MM.1S (cell line): ENCODE data around the gene RND3.

Experiments used
- DNase-seq: peaks from one replicate; pipeline ENCODE4 v3.0.0-alpha.2; 2015
- H2AFZ ChIP-seq: fragments of 300-600 bp; sonication (generic); 2 replicates; pipeline ENCODE4 v1.6.0; 2016; ENCODE audit warnings: antibody characterized with exemption, low read length
- H3F3A ChIP-seq: fragments of 300-600 bp; sonication (generic); 2 replicates; pipeline ENCODE4 v1.6.1; 2016; ENCODE audit warnings: mild to moderate bottlenecking, antibody characterized with exemption, low read length, moderate library complexity, mixed read lengths; ENCODE audit not compliant: insufficient read depth
- H3K27ac ChIP-seq: fragments of 300-600 bp; sonication (generic); 2 replicates; pipeline ENCODE4 v1.5.1; 2016; ENCODE audit warnings: mild to moderate bottlenecking, low read length
- H3K27me3 ChIP-seq: fragments of 300-600 bp; sonication (generic); replicated peaks from 2 replicates; pipeline ENCODE4 v1.6.0; 2016; ENCODE audit warnings: low read length; ENCODE audit not compliant: insufficient read depth
- H3K36me3 ChIP-seq: fragments of 300-600 bp; sonication (generic); replicated peaks from 2 replicates; pipeline ENCODE4 v1.6.1; 2016; ENCODE audit warnings: mild to moderate bottlenecking, low read length, mixed read lengths; ENCODE audit not compliant: insufficient read depth
- H3K4me1 ChIP-seq: fragments of 300-600 bp; sonication (generic); 2 replicates; pipeline ENCODE4 v1.6.1; 2016; ENCODE audit warnings: low read length, mixed read lengths
- H3K4me2 ChIP-seq: fragments of 300-600 bp; sonication (generic); 2 replicates; pipeline ENCODE4 v1.6.0; 2016; ENCODE audit warnings: low read depth, low read length
- H3K4me3 ChIP-seq: fragments of 300-600 bp; sonication (generic); 2 replicates; pipeline ENCODE4 v1.5.1; 2016; ENCODE audit warnings: low read length, mixed read lengths
- H3K79me2 ChIP-seq: fragments of 300-600 bp; sonication (generic); 2 replicates; pipeline ENCODE4 v1.6.1; 2016; ENCODE audit warnings: mixed run types, low read length, mixed read lengths
- H3K9ac ChIP-seq: fragments of 300-600 bp; sonication (generic); 2 replicates; pipeline ENCODE4 v1.6.1; 2016; ENCODE audit warnings: low read length, mixed read lengths
- H3K9me2 ChIP-seq: fragments of 300-600 bp; sonication (generic); replicated peaks from 2 replicates; pipeline ENCODE4 v1.6.1; 2016; ENCODE audit warnings: mild to moderate bottlenecking, low read length, mixed read lengths; ENCODE audit not compliant: insufficient read depth
- H3K9me3 ChIP-seq: fragments of 300-600 bp; sonication (generic); replicated peaks from 2 replicates; pipeline ENCODE4 v1.6.1; 2016; ENCODE audit warnings: mild to moderate bottlenecking, low read length, mixed read lengths; ENCODE audit not compliant: insufficient read depth
- H4K20me1 ChIP-seq: fragments of 300-600 bp; sonication (generic); 2 replicates; pipeline ENCODE4 v1.6.1; 2016; ENCODE audit warnings: mild to moderate bottlenecking, low read length, moderate library complexity, mixed read lengths; ENCODE audit not compliant: insufficient read depth
- CTCF ChIP-seq: fragments of 300-600 bp; sonication (generic); IDR thresholded peaks from 2 replicates; pipeline ENCODE4 v1.5.1; 2016; ENCODE audit warnings: antibody characterized with exemption, low read length, mixed read lengths
- EZH2 ChIP-seq: fragments of 300-600 bp; sonication (generic); optimal IDR thresholded peaks from 2 replicates; pipeline ENCODE3; 2017; ENCODE audit warnings: low read depth, mild to moderate bottlenecking, antibody characterized with exemption, low read length, mixed read lengths
- EZH2phosphoT487 ChIP-seq: fragments of 300-600 bp; sonication (generic); IDR thresholded peaks from 2 replicates; pipeline ENCODE4 v1.6.1; 2018; ENCODE audit warnings: antibody characterized with exemption, low read length

Gene RND3

GRCh38 chr2:150465703-150466569 lies 21.5 kb downstream of the RND3 start:
- no peaks in the 10 kb centered on the region for H3K79me2 ChIP-seq
- H3K4me3 ChIP-seq, result no peak overlapping the region
- H4K20me1 ChIP-seq, result no peaks in the 10 kb centered on the region
- no peak for TF ChIP-seq EZH2
- TF ChIP-seq CTCF, result no peak
- TF ChIP-seq EZH2phosphoT487, result no peak
- no peaks in the 10 kb centered on the region for H3F3A ChIP-seq
- H3K4me1 ChIP-seq, result no peaks in the 10 kb centered on the region
- H3K27ac ChIP-seq, result no peak overlapping the region
- H3K9me3 ChIP-seq, result no peaks in the 10 kb centered on the region
- 0 out of 2 replicates have a peak, but pooled peaks cover 8% of the 10 kb centered on the region for H3K36me3 ChIP-seq
- no peak overlapping the region for H3K9ac ChIP-seq
- no peak overlapping the region for H3K4me2 ChIP-seq
- no peak overlapping the region for H2AFZ ChIP-seq
- no peaks in the 10 kb centered on the region for H3K9me2 ChIP-seq
- H3K27me3 ChIP-seq, result no peaks in the 10 kb centered on the region
- no peak for DNase-seq

GRCh38 chr2:150464986-150465385 lies 22.5 kb downstream of the RND3 start:
- TF ChIP-seq EZH2phosphoT487 (no peak), CTCF (no peak), EZH2 (no peak)
- no peaks in the 10 kb centered on the region for H3K27me3 ChIP-seq
- no peak overlapping the region for H3K4me3 ChIP-seq
- no peaks in the 10 kb centered on the region for H3K9me3 ChIP-seq
- H3K36me3 ChIP-seq, result 0 out of 2 replicates have a peak, but pooled peaks cover 8% of the 10 kb centered on the region
- no peaks in the 10 kb centered on the region for H3F3A ChIP-seq
- no peaks in the 10 kb centered on the region for H4K20me1 ChIP-seq
- no peak overlapping the region for H3K9ac ChIP-seq
- no peaks in the 10 kb centered on the region for H3K4me1 ChIP-seq
- no peak for DNase-seq
- no peaks in the 10 kb centered on the region for H3K79me2 ChIP-seq
- H3K4me2 ChIP-seq, result no peak overlapping the region
- no peaks in the 10 kb centered on the region for H3K9me2 ChIP-seq
- no peak overlapping the region for H2AFZ ChIP-seq
- H3K27ac ChIP-seq, result no peak overlapping the region

- no peak for TF ChIP-seq CTCF
- TF ChIP-seq EZH2phosphoT487, result no peak
- TF ChIP-seq EZH2, result no peak
- Histone ChIP-seq H3K9me3 (no peaks in the 10 kb centered on the region), H3K27me3 (no peaks in the 10 kb centered on the region), H3K79me2 (no peaks in the 10 kb centered on the region), H3F3A (no peaks in the 10 kb centered on the region), H3K4me3 (no peak overlapping the region), H2AFZ (no peak overlapping the region), H3K9me2 (no peaks in the 10 kb centered on the region), H3K36me3 (0 out of 2 replicates have a peak, but pooled peaks cover 5% of the 10 kb centered on the region), H4K20me1 (no peaks in the 10 kb centered on the region), H3K27ac (no peak overlapping the region), H3K4me2 (no peak overlapping the region), H3K9ac (no peak overlapping the region), H3K4me1 (no peaks in the 10 kb centered on the region)
- no peak for DNase-seq
These were observed 23.2 kb downstream of the RND3 start for GRCh38 chr2:150464270-150464669.
